GM10248 (cell line): ENCODE results near the gene WSCD1.

Experiments
- CTCF ChIA-PET: fragments of 300-600 bp; sonication (Branson Sonifier 250); formaldehyde crosslinking; extraction: SDS; loops from one replicate; lab custom pipeline; 2021; ENCODE audit warnings: antibody characterized with exemption; lab: Yijun Ruan, JAX
- POLR2A ChIA-PET: fragments of 350-650 bp; sonication (Branson Sonifier 250); formaldehyde crosslinking; extraction: SDS; loops from one replicate; lab custom pipeline; 2020; ENCODE audit warnings: antibody characterized with exemption; lab: Yijun Ruan, JAX
- DNase-seq: peaks from one replicate; pipeline ENCODE4 v3.0.0; 2012; ENCODE audit errors: extremely low spot score
- TF ChIP-seq, protein P1 (sequence below): IDR thresholded peaks from 2 replicates; pipeline ENCODE4 v1.5.1; 2012; ENCODE audit warnings: mild to moderate bottlenecking, low read depth; ENCODE audit errors: extremely low read depth, missing control alignments, control extremely low read depth

Gene WSCD1

DNA sequence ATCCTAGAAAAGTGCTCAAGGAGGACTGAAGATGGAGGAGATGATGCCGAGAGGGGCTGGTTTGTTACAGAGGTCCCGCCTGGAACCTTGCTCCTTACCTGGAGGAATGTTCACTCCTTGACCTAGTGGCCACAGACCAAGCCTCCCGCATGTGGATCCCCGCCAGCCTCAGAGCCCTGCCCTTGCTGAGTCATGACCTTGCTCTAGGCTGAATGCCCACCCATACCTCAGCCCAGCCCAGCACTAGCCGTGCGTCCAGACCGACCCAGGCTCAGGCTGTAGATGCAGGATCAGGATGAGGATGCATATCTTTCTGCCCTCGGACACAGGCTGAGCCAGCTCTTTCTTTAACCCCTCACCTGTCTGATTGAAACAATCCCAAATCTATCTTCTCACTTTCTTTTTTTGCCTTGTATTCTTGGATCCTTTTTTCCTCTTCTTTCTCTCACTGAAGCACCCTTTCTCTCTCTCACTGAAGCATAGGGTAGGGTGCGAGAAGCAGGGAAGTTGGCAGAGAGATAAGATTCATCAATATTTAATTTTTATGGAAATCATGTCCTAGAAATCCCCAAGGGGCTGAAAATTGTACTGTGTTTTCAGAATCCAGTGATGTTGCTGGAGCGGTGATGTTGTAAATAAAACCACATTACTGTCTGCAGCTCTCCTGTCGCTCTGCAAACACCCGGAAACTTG is 34.9 kb downstream of the WSCD1 start:
- CTCF ChIA-PET: no interaction called here
- POLR2A ChIA-PET: no interaction called here
- DNase-seq: no peak
- TF ChIP-seq, protein P1, sequence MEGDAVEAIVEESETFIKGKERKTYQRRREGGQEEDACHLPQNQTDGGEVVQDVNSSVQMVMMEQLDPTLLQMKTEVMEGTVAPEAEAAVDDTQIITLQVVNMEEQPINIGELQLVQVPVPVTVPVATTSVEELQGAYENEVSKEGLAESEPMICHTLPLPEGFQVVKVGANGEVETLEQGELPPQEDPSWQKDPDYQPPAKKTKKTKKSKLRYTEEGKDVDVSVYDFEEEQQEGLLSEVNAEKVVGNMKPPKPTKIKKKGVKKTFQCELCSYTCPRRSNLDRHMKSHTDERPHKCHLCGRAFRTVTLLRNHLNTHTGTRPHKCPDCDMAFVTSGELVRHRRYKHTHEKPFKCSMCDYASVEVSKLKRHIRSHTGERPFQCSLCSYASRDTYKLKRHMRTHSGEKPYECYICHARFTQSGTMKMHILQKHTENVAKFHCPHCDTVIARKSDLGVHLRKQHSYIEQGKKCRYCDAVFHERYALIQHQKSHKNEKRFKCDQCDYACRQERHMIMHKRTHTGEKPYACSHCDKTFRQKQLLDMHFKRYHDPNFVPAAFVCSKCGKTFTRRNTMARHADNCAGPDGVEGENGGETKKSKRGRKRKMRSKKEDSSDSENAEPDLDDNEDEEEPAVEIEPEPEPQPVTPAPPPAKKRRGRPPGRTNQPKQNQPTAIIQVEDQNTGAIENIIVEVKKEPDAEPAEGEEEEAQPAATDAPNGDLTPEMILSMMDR: no peak

DNA sequence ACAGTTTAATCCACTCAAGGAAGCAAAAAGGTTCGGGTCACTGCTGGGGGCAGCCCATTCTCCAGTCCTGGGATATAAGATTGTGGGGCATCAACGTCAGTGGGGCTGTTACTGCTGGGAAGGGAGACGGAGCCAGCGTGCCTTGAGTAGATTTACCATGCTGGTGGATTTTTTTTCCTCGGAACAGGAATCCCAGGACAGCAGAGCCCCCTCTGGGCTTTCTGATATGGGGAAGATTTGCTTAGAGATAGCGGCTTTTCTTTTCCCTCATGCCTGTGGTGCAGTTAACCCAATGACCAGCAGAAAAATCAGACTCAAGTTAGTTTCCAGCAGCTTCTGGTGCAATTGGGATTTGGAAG is 35.4 kb downstream of the WSCD1 start:
- CTCF ChIA-PET: no interaction called here
- DNase-seq: no peak
- POLR2A ChIA-PET: no interaction called here
- TF ChIP-seq, protein P1: no peak

- TF ChIP-seq, protein P1: no peak
- POLR2A ChIA-PET: no interaction called here
- no peak for DNase-seq
- CTCF ChIA-PET: no interaction called here
Measured at GRCh38 chr17:6106212-6106611, 36.0 kb downstream of the WSCD1 start.

DNA sequence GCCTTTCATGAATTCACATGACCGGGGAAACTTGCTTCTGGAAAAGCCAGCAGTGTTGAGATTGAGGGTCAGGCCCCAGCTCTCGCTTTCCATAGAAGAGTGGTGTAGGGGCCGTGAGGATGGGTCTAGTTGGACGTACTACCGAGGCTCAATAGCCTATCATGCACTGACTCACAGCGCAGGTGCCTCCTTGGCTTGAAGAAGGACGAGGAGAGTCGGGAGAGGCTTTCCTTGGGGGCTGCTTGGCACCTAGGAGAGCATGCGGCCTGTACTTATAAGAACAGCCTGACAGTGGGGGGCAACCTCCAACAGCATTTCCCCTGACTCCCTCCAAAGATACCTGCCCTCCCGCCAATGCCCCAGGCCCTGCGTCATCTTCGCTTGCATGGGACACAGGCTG is 37.6 kb downstream of the WSCD1 start:
- CTCF ChIA-PET: interaction anchor here (1.4 kb wide), 1 partner anchor 13 kb away, joined by 4 read pairs; no protein-coding TSS in a partner anchor
- POLR2A ChIA-PET: no interaction called here
- TF ChIP-seq, protein P1: no peak
- no peak for DNase-seq

- TF ChIP-seq, protein P1: no peak
- no peak for DNase-seq
- ChIA-PET CTCF (interaction anchor here (1.4 kb wide), 1 partner anchor 14 kb away, joined by 4 read pairs; no protein-coding TSS in a partner anchor), POLR2A (no interaction called here)
Measured at GRCh38 chr17:6108382-6108781, 38.2 kb downstream of the WSCD1 start.

GRCh38 chr17:6108987-6109386 is 38.8 kb downstream of the WSCD1 start:
- POLR2A ChIA-PET: no interaction called here
- TF ChIP-seq, protein P1: no peak
- CTCF ChIA-PET: no interaction called here
- no peak for DNase-seq
